Bronchial epithelial cell (primary cell): ENCODE measurements around the gene SLC8A1. TPM values are rescaled to one million over a fixed set of nuclear protein-coding genes. Genes with fewer than 3 reads are reported as not detected.

Experiments
- DNase-seq: peaks from one replicate; pipeline ENCODE4 v3.0.0-alpha.2; 2010; ENCODE audit warnings: low read depth
- FAIRE-seq: peaks from 2 replicates; lab custom pipeline; 2011; peaks lifted over from hg19 to GRCh38; lab: Jason Lieb, UNC
- H3K27me3 ChIP-seq: 2 replicates; pipeline ENCODE4 v1.5.1; 2011; ENCODE audit warnings: low read length; ENCODE audit not compliant: control insufficient read depth, insufficient read depth
- H3K36me3 ChIP-seq: 2 replicates; pipeline ENCODE4 v1.5.1; 2011; ENCODE audit warnings: low read length; ENCODE audit not compliant: control insufficient read depth, insufficient read depth
- H3K4me3 ChIP-seq: 2 replicates; pipeline ENCODE4 v1.5.1; 2011; ENCODE audit warnings: mild to moderate bottlenecking, low read depth, low read length, control low read depth
- CTCF ChIP-seq: IDR thresholded peaks from 2 replicates; pipeline ENCODE4 v1.5.1; 2011; ENCODE audit warnings: mild to moderate bottlenecking, moderate library complexity, low read length, control low read depth, inconsistent platforms; ENCODE audit not compliant: insufficient read depth, severe bottlenecking
- total RNA-seq: library from RNA; depleted of rRNA; stranded (reverse); fragments of >200 nt; gene quantifications from 2 replicates; pipeline ENCODE4 v1.2.1, GENCODE V29; 2014

Gene SLC8A1
- total RNA-seq, 1 donor from 2014 or later = 3.7 TPM

GRCh38 chr2:40371525-40372282, 80.2 kb downstream of the SLC8A1 start:
- peak; percentile 47 for FAIRE-seq
- Histone ChIP-seq H3K4me3 (no peak overlapping the region), H3K27me3 (no peaks in the 10 kb centered on the region), H3K36me3 (no peaks in the 10 kb centered on the region)
- peak; percentile 49 for DNase-seq
- no peak for TF ChIP-seq CTCF

DNA sequence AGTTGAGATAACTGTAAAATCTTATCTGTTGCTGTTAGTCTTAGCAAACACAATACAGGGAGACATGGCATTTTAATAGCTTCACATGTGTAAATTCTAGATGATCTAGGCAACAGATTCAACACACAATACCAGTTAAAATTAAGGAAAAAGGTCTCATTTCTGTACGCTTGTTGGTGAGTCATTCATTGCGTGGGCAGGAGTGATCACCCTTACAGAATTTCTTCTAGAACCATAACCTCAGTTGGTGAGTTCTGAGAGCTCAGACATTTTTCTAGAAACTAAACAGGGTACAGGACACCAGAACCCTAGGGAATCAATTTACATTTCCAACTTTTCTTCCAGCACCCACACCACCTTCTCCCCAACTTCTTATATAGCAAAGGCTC, 81.9 kb downstream of the SLC8A1 start:
- no peak overlapping the region for H3K4me3 ChIP-seq
- H3K36me3 ChIP-seq = no peaks in the 10 kb centered on the region
- DNase-seq = peak; percentile 34
- TF ChIP-seq CTCF = no peak
- no peak for FAIRE-seq
- H3K27me3 ChIP-seq = no peaks in the 10 kb centered on the region

DNA sequence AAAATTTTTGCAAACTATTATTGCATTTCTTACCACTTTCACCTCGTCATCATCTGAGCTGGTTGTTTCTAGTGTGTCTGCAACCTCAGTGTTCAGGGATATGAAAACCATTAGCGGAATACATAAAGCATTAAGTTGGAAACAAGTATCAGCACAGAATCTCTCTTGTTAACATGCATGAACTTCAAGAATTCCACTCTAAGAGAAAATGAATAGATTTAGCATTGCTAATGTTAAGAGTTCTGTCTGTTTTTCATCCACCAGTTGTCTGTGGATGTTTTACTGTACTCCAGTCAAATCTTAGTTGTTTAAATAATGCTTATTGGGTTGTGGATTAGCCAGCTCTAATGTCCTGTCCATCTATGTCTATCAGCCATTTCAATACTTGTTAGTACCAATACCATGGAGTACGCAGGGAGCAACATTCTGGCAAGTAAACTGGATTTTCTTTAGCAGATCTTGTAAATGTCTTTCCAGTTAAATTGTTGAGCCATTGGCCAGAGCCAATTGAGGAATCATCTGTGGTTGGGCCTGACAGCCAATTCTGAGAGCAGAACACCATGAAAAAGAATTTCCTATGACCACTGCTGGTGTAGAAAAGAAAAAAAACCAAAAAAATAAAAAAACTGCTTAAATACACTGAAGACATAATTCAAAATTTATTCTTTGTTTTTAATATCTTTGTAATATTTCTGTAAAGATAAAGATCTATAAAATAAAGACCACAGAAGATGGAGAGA, 82.5 kb downstream of the SLC8A1 start:
- DNase-seq = no peak
- no peak for TF ChIP-seq CTCF
- FAIRE-seq = no peak
- H3K36me3 ChIP-seq = no peaks in the 10 kb centered on the region
- H3K27me3 ChIP-seq = no peaks in the 10 kb centered on the region
- no peak overlapping the region for H3K4me3 ChIP-seq

DNA sequence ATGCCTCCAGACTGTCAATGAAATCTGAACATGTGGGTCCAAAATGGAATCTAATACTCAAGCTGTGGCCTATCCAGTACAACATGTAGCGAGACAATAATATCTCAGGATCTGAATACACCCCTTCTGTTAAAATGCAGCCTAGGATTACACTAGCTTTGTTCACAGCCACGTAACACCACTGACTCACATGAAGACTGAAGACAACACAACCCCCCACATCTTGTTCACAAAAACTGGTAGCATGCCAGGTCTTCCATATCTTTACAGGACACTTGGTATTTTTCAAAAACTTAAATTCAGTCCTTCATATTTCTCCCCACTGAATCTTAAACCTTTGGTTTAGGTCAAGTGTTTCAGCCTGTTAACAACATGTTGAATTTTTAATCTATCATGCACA, 84.2 kb downstream of the SLC8A1 start:
- Histone ChIP-seq H3K36me3 (no peaks in the 10 kb centered on the region), H3K27me3 (no peaks in the 10 kb centered on the region), H3K4me3 (no peak overlapping the region)
- no peak for TF ChIP-seq CTCF
- FAIRE-seq = peak; percentile 93
- peak; percentile 79 for DNase-seq

GRCh38 chr2:40367032-40367431, 84.9 kb downstream of the SLC8A1 start:
- no peak for TF ChIP-seq CTCF
- Histone ChIP-seq H3K27me3 (no peaks in the 10 kb centered on the region), H3K4me3 (no peak overlapping the region), H3K36me3 (no peaks in the 10 kb centered on the region)
- DNase-seq (no peak), FAIRE-seq (no peak)
